Activated CD4-positive, alpha-beta T cell treated with anti-CD3 and anti-CD28 coated beads, Interleukin-2, amount 50 U/mL, for 24 hours (primary cell): ENCODE measurements around the gene ERGIC1.
"Not testable (repeated sequence)": the region's sequence is repeated elsewhere in the genome, so short reads cannot be mapped to it uniquely, and the experiment has no call there.

Source experiments
- DNase-seq, 2 donors: peaks; one replicate each; pipeline ENCODE4 v3.0.0-alpha.2; 2020; ENCODE audit warnings: low read depth in 1 of 2, low spot score in 1 of 2

Gene ERGIC1

DNA sequence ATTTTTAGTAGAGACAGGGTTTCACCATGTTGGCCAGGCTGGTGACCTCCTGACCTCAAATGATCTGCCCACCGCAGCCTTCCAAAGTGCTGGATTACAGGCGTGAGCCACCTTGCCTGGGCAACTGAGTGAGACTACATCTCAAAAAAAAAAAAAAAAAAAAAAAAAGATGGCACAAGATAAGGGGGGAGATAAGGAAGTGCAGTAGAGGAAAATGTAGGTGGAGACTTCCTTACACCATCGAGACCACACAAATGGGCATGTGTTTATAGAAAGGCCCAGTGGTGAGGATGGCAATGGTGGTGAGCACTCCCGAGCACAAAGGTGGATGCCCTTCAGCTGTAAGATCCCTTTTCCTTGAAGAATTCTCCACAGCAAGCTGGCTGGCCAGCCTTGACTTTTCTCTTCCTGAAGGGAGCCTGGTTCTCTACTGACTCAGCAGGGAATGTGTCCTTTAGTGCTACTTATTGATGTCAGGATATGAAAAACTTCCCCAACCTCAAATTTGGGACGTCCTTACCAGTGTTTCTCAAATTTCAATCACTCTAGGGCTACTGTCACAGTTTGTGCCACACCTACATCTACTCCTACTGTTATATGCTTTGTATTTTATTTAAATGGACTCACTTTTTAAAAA, 28.2 kb downstream of the ERGIC1 start:
- DNase-seq, result no peak

DNA sequence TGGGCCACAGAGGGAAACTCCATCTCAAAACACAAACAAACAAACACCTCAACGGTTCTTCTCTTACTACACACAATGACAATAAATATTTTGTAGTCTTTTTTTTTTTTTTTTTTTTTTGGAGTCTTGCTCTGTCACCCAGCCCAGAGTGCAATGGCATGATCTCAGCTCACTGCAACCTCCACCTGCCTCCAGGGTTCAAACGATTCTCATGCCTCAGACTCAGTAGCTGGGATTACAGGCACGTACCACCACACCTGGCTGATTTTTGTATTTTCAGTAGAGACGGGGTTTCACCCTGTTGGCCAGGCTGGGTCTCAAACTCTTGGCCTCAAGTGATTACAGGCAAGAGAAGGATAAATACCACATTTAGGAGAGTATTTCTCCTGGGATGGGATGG, 30.1 kb downstream of the ERGIC1 start:
- not testable (repeated sequence) for DNase-seq

DNA sequence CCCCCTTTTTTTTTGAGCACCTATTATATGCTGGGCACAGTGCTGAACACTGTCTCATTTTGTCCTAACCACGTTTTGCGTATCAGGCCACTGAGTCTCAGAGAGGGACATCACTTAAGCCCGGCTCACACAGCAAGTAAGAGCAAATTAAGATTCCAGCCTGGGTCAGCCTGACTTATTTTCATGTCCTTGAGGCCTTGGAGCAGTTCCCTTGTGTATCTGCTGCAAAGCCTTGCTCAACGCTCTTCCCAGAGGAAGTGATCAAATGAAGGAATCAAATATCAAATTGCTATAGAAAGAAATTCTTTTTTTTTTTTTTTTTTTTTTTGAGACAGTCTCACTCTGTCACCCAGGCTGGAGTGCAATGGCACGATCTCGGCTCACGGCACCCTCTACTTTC, 30.7 kb downstream of the ERGIC1 start:
- DNase-seq, result no peak

DNA sequence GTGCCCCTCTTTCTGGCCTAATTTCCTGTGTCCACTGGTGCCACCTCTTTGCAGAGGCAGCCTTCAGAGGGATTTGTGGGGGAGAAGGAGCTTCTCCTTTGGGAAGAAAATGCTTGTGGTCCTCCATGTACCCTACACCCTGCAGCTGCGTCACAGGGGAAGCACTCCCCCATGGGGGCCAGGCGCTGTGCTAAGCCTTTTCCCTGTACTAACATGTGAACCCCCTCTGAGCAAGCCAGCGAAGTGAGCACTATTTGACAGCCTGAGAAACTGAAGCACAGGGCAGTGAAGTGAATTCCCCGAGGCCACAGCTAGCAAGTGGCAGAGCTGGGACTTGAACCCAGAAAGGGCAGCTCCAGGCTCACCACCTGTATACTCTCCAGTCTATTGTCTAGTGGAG, 32.3 kb downstream of the ERGIC1 start:
- DNase-seq, result no peak

DNA sequence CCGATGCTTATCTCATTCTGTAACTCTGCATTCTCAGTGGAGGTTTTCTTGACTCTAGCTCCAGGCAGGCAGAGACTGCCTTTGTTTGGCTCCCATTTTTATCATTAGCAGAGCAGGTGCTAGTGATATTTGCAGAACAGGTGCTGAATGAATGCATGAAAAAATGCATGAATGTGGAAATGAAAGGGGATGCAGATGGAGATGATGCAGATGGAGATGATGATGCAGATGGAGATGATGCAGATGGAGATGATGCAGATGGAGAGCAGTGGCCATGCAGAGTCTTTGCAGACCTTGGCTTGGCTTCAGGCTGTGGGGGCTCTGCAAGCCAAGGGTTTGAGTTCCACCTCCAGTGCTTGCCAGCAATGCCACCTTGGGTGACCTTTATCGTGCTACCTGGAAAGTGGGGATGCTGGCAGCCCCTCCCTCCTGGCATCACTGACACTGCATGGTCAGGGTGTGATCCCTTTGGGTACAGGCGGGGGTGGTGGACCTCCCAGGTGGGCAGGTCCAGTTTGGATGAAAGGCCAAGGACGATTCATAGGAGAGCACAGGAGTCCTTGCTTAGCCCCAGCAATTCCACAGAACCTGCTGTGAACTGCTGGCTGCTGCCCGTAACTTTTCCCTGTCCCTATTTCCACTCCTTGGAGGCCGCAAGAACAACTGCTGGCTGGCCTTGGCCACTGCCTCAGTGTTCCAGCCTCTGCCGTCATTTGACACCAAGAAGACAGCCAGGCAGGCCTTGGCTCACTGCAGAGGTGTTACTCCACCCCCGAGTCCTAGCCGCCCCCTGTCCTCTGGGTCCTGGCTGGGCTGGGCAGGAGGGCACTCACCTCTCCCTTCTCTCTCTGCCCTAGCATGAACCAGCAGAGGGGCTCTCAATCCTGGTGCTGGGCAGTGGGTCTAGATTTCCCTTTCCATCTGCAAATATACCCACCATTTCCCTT, 33.0 kb downstream of the ERGIC1 start:
- no peak for DNase-seq

DNA sequence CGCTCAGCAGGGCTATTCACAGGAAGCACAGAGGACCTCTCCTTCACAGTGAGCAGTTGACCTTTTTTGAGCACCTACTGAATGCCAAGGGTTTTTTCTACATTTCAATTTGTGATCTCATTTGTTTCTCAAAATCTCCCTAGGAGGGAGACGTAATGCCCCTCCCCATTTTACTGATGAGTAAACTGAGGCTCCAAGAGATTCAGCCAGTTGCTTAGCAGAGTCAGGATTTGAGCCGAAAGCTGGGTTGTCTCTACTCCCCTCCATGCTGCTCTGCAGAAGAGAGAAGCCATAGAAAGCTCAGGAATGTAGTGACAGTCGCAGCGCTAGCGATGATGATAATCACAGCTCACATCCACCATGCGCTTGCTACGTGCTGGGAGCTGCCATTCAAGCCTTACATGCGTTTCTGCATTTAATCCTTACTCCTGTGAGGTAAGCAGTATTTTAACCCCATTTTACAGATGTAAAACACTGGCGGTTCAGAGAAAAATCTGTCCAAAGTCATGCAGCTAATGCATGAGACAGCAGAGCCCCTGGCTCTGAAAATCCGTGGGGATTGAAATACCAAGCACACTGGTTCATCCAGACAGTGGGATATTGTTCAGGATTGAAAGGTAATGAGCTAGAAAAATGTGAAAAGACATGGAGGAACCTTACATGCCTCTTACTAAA, 33.8 kb downstream of the ERGIC1 start:
- DNase-seq, result no peak

DNA sequence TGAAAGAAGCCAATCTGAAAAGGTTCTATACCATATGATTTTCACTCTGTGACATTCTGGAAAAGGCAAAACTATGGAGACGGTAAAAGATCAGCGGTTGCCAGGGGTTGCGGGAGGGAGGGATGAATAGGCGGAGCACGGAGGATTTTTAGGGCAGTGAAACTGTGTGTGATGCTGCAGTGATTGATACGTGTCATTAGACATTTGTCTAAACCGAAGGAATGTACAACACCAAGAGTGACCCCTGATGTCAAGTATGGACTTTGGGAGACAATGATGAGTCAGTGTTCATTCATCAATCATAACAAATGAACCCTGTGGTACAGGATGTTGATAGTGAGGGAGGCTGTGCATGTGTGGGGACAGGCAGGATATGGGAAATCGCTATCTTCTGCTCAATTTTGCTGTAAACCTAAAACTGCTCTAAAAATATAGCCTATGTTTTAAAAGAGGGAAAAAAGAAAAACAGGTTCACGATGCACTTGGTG, 34.4 kb downstream of the ERGIC1 start:
- DNase-seq, result no peak

DNA sequence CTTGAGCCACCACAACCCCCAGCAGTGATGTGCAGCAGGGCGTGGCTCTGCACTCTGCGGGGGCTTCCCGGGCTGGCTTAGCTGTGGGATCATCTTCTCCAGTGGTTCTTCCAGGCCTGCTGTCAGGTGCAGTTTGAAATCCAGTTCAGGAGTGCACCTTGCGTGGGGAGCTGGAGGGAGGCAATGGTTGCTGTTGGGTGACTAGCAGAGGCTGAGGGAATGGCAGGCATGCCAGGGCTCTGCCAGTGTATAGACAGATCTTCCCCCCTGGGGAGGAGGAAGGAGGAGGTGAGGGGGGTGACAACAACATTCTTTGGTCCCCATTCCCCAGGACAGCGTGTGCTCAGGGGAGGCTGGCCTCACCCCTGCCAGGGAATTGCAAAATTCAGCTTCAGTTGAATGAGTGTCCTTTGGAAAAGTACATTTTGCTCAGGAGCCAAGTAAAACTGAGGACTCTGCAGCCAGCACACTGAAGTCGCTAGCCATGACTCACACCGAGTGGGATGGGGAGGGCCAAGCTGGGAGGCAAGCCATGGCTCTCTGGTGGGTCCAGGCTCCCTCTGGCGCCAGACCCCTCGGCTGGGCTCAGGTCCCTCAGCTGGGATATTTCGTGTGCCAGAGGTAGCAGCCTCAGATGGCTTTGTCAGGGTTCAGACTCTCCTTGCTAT, 35.0 kb downstream of the ERGIC1 start:
- DNase-seq, result no peak

DNA sequence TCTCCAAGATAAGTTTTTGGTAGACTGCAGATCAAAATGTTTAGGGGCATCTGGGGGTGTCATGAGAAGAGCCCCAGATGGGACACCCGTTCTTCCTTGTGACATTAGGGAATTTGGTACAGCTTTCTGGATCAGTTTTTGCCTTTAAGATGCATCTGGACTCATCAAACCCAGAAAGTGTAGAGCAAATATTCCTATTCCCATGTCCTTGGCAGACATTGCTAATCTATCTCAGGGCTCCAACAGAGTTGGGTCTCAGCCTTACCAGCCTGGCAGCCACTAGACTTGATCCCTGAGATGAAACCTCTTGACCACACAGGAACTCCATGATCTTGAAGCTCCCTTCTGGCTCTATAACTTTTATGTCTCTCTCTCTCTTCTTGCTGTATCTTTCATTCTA, 35.6 kb downstream of the ERGIC1 start:
- DNase-seq, result no peak

DNA sequence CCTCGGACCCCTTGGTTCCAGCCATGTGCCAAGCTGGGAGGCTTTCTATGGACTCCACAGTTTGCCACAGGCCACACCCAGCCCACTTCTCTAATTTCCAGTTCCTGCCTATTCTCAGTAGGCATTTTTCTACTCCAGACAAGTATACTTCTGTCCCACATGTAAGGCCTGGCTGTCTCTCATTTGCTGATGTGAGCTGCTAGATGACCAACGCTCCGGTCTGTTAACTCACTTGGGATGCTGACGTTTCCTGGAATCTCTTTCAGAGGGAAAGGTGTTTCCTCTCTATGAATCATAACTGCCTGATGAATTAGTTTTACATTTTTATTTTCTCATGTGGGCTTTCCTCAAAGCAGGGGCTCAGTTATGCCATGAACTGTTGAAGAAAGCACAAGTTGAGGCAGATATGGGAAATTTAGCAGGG, 36.3 kb downstream of the ERGIC1 start:
- DNase-seq, result no peak

DNA sequence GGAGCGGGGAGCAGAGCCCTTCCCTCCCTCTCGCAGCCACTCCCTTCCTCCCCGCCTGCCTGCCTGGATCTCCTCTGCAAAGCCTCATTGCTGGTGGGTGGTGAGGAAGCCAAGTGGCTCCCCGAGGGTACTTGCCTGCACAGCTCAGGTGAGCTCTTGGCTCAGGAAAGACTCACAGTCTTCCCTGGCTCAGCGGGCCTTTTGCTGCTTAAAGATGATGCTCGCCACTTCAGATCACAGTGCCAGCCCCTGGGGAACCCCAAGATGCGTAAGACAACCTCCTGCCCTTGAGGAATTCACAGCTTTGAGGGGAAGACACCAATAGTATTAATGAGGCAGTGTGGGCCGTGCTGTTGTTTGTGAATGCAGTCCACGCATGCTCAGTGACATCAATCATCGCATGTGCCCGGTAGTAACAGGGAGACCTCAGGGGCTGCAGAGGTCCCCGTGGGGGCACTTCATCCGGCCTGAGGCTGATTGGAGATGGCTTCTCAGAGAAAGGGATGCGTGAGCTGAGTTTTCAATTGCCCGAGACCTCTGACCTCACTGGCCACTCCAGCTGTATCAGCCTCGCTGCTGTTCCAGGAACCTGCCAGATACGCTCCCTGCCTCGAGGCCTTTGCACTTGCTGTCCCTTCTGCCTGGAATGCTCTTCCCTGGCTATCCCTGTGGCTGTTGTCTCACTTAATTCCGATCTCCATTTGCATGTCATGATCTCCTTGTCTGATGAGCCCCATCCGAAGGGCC, 36.8 kb downstream of the ERGIC1 start:
- DNase-seq, result no peak

DNA sequence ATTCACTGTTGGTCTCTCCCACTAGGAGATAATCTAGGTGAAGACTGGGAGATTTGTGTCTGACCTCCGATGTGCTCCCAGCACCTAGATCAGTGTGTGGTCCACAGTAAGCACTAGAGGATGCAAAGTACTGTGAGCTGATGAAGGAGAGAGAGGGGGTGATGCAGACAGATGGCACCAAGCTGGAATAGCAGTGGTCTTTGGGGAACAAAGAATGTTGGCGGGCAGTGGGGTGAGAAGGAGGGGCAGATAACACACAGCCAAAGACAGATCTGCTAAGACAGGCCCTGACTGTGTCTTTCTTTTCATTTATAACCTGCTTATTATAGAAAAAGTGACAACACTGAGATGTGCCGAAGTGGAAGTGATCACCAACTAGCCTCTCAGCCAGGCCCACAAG, 37.5 kb downstream of the ERGIC1 start:
- no peak for DNase-seq

DNA sequence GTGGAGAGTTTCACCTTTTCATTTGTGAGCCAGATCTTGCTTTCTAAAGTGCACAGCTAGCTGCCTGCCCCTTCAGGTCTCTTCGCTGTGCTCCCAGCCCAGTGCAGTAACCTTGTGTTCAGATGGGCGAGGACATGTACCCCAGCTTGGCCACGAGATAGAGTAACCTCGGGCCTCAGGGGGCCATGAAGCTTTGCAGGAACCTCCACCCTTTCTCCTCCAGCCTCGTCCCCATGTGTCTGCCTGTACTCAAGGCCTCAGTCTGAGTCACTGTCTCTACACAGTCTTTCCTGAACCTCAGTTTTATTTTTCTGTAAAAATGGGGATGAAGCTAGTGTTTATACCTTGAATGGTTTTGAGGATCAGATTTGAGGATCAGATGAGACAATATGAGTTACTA, 37.9 kb downstream of the ERGIC1 start:
- no peak for DNase-seq

DNA sequence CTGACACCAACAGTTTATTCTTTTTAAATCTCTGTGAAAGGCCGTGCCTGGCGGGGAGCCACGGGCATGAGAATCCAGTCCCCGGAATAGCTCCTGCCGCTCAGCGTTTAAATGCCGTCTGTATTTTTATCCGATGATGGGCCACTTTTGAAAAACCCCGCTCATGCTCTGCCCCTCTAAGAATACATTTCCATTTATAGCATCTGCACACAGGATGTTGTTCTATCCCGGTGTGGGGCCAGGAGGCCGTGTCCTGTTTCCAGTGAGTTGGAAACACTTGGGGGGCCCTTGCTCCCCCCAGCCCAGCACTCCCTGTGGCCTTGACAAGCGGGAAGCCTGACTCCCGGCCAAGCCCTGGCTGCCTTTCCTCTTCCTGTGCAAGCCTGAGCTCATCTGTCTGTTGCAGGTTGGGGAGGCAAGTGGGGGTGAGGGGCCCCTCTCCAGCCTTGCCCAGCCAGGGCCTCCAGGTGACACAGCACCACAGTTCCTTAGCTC, 39.0 kb downstream of the ERGIC1 start:
- DNase-seq, result no peak

DNA sequence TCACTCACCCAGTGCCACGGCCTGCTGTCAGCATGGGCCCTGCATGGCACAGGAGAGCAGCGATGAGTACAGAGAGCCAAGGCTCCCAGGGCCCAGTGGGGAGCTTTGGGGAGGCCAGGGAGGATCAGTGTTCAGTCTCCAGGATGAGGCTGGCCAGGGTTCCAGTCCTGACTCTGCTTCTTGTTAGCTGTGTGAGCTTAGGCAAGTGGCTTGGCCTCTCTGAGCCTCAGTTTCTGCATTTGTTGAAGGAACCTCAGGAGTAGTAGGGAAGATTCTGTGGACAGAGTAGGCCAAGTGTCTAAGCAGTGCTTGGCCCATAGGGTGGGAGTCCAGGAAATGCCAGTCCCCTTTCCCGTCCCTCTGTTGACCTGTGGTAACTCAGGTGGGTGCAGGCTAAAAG, 39.5 kb downstream of the ERGIC1 start:
- DNase-seq, result no peak

DNA sequence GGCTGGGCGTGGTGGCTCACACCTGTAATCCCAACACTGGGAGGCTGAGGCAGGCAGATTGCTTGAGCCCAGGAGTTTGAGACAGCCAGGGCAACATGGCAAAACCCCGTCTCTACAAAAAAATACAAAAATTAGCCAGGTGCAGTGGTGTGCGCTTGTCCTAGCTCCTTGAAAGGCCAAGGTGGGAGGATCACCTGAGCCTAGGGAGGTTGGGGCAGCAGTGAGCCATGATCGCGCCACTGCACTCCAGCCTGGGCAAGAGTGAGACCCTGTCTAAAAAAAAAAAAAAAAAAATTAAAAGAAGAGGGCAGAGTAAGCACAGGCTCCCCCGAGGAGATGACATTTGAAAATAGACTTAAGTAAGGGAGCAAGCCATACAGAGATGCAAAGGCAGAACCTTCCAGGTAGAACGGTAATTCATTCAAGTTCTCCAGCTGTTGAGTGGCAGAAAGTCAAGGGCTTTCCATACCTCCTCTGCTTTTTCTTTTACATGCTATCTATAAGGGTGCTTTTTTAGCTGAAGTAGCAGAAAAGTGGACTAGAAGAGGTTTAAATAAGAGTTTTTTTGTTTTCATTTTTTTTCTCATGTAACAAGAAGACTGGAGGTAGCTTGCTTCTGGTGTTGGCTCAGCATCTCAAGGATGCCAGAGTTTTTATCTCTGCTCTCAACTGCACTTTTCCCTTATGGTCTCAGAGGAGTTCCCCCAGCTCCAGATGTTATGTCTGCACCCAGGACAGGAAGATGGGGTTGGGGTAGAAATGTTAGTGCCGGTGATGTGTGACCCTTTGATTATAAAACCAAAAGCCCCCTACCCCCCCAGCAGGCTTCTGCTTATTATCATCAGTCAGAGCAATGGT, 40.8 kb downstream of the ERGIC1 start:
- DNase-seq, result no peak

DNA sequence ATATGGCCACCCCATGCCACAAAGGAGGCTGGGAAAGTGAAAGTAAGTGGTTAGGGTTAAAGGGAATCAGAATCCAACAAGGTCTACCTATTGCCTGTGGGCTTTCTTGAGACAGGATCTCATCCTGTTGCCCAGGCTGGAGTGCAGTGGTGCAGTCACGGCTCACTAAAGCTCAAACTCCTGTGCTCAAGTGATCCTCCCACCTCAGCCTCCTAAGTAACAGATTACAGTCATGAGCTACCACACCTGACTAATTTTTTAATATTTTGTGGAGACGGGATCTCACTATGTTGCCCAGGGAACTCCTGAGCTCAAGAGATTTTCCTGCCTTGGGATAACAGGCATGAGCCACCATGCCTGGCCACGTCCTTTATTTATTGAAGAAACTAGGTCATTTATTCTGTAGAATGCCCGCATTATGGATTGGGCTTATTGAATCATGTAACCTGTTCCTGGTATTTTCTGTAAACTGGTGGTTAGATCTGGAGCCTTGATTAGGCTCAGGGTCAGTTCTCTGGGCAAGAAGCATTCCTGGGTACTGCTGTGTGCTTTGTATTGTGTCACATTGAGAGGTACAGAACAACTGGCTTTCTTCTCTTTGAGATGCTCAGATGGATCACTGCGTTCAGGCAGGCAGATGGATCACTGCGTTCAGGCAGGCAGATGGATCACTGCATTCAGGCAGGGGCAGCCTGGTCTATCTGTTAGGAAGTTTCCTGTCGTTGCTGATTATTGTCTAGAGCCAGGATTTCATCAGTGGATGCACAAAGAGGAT, 41.6 kb downstream of the ERGIC1 start:
- DNase-seq, result no peak

DNA sequence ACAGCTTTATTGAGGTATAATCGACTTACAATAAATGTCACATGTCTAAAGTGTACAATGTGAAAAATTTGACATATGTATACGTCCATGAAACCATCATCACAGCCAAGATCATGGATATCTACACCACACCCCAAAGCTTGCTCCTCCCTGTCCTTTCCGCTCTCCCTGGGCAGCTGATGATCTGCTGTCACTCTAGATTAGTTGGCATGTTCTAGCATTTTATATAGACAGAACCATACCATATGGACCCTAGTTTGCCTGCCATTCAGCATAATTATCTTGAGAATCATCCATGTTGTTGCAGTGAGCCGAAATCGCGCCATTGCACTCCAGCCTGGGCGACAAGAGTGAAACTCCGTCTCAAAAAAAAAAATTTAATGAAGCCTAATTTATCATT, 42.5 kb downstream of the ERGIC1 start:
- DNase-seq, result no peak
